Measurements from ENCODE around the gene MIS12. TPM values are rescaled to one million over a fixed set of nuclear protein-coding genes. Genes with fewer than 3 reads are reported as not detected.

Gene MIS12
- total RNA-seq, 4 donors from 2014 or later, result 6.2 to 28.8 (median 14.8) TPM

GRCh38 chr17:5467416-5467815 lies 18.9 kb upstream of the MIS12 start:
- H3K4me1 ChIP-seq, result peaks cover 3 to 29% (median 17%) of the 10 kb centered on the region in 3 donors
- intact Hi-C loops (cut with DNase I), result no loop called here
- TF ChIP-seq POLR2A (IDR thresholded peaks at IDR 0.05), result no peak
- TF ChIP-seq CTCF (IDR thresholded peaks at IDR 0.05), result no peak
- H3K27ac ChIP-seq, result peak overlapping the region in 1 of 4 donors; percentile 86
- no peaks in the 10 kb centered on the region for H3K27me3 ChIP-seq
- 0 to 6% methylated on average over 5 to 8 of the region's 8 CpGs for WGBS, 2 donors
- H3K4me3 ChIP-seq, result peak overlapping the region; percentile 76 to 99 (median 91)
- no peaks in the 10 kb centered on the region for H3K9me3 ChIP-seq
- peaks cover 0 to 22% (median 0%) of the 10 kb centered on the region in 3 donors for H3K36me3 ChIP-seq
- no peak for DNase-seq

GRCh38 chr17:5468075-5468473 lies 18.3 kb upstream of the MIS12 start:
- Histone ChIP-seq H3K9me3 (no peaks in the 10 kb centered on the region), H3K27me3 (no peaks in the 10 kb centered on the region), H3K4me3 (peak overlapping the region; percentile 76 to 99 (median 91)), H3K4me1 (peaks cover 3 to 29% (median 17%) of the 10 kb centered on the region in 3 donors), H3K27ac (peak overlapping the region; percentile 72 to 88 (median 86)), H3K36me3 (peaks cover 0 to 25% (median 0%) of the 10 kb centered on the region in 3 donors)
- 1% methylated on average over 13 to 14 of the region's 17 CpGs for WGBS, 2 donors
- TF ChIP-seq POLR2A (IDR thresholded peaks at IDR 0.05), result no peak
- no peak for TF ChIP-seq CTCF (IDR thresholded peaks at IDR 0.05)
- intact Hi-C loops (cut with DNase I), result no loop called here
- DNase-seq, result no peak

- intact Hi-C loops (cut with DNase I), result no loop called here
- no peak for TF ChIP-seq POLR2A (IDR thresholded peaks at IDR 0.05)
- TF ChIP-seq CTCF (IDR thresholded peaks at IDR 0.05), result no peak
- WGBS, 2 donors, result 78 to 83% methylated on average over 3 of the region's 3 CpGs
- Histone ChIP-seq H3K36me3 (peaks cover 0 to 61% (median 11%) of the 10 kb centered on the region in 3 donors), H3K27ac (no peak overlapping the region), H3K4me3 (no peak overlapping the region), H3K4me1 (peaks cover 3 to 13% (median 6%) of the 10 kb centered on the region in 3 donors), H3K9me3 (no peaks in the 10 kb centered on the region), H3K27me3 (no peaks in the 10 kb centered on the region)
- no peak for DNase-seq
Observed at GRCh38 chr17:5472511-5472910, 13.9 kb upstream of the MIS12 start.

GRCh38 chr17:5473906-5474305 lies 12.5 kb upstream of the MIS12 start:
- 84 to 91% methylated on average over 2 of the region's 2 CpGs for WGBS, 2 donors
- no peak for DNase-seq
- peaks cover 0 to 75% (median 19%) of the 10 kb centered on the region in 3 donors for H3K36me3 ChIP-seq
- no peak overlapping the region for H3K4me3 ChIP-seq
- H3K9me3 ChIP-seq, result no peaks in the 10 kb centered on the region
- no peak overlapping the region for H3K27ac ChIP-seq
- TF ChIP-seq CTCF (IDR thresholded peaks at IDR 0.05) (no peak), POLR2A (IDR thresholded peaks at IDR 0.05) (no peak)
- H3K27me3 ChIP-seq, result no peaks in the 10 kb centered on the region
- intact Hi-C loops (cut with DNase I), result no loop called here
- H3K4me1 ChIP-seq, result peaks cover 3 to 6% (median 5%) of the 10 kb centered on the region in 3 donors

- H3K36me3 ChIP-seq, result peaks cover 3 to 100% (median 29%) of the 10 kb centered on the region in 3 donors
- WGBS, 2 donors, result 81 to 90% methylated on average over 3 to 4 of the region's 4 CpGs
- H3K27ac ChIP-seq, result no peak overlapping the region
- intact Hi-C loops (cut with DNase I), result no loop called here
- H3K4me3 ChIP-seq, result no peak overlapping the region
- H3K27me3 ChIP-seq, result no peaks in the 10 kb centered on the region
- H3K9me3 ChIP-seq, result no peaks in the 10 kb centered on the region
- no peak for TF ChIP-seq CTCF (IDR thresholded peaks at IDR 0.05)
- TF ChIP-seq POLR2A (IDR thresholded peaks at IDR 0.05), result no peak
- H3K4me1 ChIP-seq, result peaks cover 0 to 7% (median 0%) of the 10 kb centered on the region in 3 donors
- no peak for DNase-seq
Observed at GRCh38 chr17:5478992-5479391, 7.4 kb upstream of the MIS12 start.
